HL-60 (cell line): ENCODE measurements around the gene TUBGCP2.

Source experiments
- GABPA ChIP-seq: IDR thresholded peaks from 2 replicates; pipeline ENCODE4 v1.6.1; 2012; ENCODE audit warnings: low read depth
- POLR2AphosphoS5 ChIP-seq: IDR thresholded peaks from 2 replicates; pipeline ENCODE4 v1.6.1; 2012; ENCODE audit warnings: low read depth
- REST ChIP-seq: IDR thresholded peaks from 2 replicates; pipeline ENCODE4 v1.6.1; 2012; ENCODE audit warnings: low read depth; ENCODE audit not compliant: insufficient replicate concordance
- SPI1 ChIP-seq: IDR thresholded peaks from 2 replicates; pipeline ENCODE4 v1.6.1; 2012; ENCODE audit warnings: low read depth, mild to moderate bottlenecking, borderline replicate concordance
- TF ChIP-seq, protein P1 (sequence below): IDR thresholded peaks from one replicate; pipeline ENCODE4 v1.5.1; 2011; ENCODE audit warnings: low read length, control low read depth, inconsistent platforms; ENCODE audit not compliant: insufficient read depth

DNA sequence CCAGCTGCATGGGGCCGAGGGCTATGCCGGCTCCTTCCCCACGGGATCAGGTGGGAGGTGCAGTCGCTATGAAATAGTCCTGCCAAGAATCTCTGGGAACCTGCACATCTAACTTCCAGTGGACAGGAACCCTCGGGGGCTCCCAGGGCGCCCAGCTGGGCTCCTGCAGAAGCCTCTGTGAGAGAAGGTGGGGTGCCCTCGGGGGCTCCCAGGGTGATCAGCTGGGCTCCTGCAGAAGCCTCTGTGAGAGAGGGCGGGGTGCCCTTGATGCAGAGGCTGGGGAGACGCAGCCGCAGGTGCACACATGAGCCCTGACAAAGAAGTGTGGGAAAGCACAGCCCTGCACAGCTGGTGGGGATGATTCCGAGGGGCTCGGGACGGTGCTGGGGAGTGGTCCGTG lies 65.1 kb downstream of the TUBGCP2 start:
- TF ChIP-seq, protein P1, sequence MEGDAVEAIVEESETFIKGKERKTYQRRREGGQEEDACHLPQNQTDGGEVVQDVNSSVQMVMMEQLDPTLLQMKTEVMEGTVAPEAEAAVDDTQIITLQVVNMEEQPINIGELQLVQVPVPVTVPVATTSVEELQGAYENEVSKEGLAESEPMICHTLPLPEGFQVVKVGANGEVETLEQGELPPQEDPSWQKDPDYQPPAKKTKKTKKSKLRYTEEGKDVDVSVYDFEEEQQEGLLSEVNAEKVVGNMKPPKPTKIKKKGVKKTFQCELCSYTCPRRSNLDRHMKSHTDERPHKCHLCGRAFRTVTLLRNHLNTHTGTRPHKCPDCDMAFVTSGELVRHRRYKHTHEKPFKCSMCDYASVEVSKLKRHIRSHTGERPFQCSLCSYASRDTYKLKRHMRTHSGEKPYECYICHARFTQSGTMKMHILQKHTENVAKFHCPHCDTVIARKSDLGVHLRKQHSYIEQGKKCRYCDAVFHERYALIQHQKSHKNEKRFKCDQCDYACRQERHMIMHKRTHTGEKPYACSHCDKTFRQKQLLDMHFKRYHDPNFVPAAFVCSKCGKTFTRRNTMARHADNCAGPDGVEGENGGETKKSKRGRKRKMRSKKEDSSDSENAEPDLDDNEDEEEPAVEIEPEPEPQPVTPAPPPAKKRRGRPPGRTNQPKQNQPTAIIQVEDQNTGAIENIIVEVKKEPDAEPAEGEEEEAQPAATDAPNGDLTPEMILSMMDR: no peak
- no peak for TF ChIP-seq GABPA
- TF ChIP-seq REST: no peak
- no peak for TF ChIP-seq SPI1
- TF ChIP-seq POLR2AphosphoS5: no peak
